Measurements from ENCODE around the gene ASPHD1.

- TF ChIP-seq SAP30 (IDR thresholded peaks at IDR 0.05; ENCODE audit: insufficient read depth, insufficient replicate concordance, low read length) (no peak), EP300 (IDR thresholded peaks at IDR 0.05; ENCODE audit: borderline replicate concordance in 1 of 2, low read depth in 2 of 2, low read length in 2 of 2) (no peak), CREB1 (IDR thresholded peaks at IDR 0.05) (no peak), TAF1 (IDR thresholded peaks at IDR 0.05; ENCODE audit: low read depth, low read length) (no peak), POLR2A (IDR thresholded peaks at IDR 0.05; ENCODE audit: control extremely low read depth in 1 of 2, low read depth in 2 of 2, low read length in 2 of 2) (no peak), RXRA (IDR thresholded peaks at IDR 0.05; ENCODE audit: insufficient read depth, low read depth, low read length) (no peak), CHD2 (IDR thresholded peaks at IDR 0.05; ENCODE audit: low read length) (no peak), EZH2 (IDR thresholded peaks at IDR 0.05; ENCODE audit: low read depth, low read length, severe bottlenecking) (no peak), SUZ12 (IDR thresholded peaks at IDR 0.05; ENCODE audit: low read length) (no peak), CEBPB (IDR thresholded peaks at IDR 0.05; ENCODE audit: low read depth, low read length) (no peak), MAX (IDR thresholded peaks at IDR 0.05) (no peak)
- TF ChIP-seq, protein P1, sequence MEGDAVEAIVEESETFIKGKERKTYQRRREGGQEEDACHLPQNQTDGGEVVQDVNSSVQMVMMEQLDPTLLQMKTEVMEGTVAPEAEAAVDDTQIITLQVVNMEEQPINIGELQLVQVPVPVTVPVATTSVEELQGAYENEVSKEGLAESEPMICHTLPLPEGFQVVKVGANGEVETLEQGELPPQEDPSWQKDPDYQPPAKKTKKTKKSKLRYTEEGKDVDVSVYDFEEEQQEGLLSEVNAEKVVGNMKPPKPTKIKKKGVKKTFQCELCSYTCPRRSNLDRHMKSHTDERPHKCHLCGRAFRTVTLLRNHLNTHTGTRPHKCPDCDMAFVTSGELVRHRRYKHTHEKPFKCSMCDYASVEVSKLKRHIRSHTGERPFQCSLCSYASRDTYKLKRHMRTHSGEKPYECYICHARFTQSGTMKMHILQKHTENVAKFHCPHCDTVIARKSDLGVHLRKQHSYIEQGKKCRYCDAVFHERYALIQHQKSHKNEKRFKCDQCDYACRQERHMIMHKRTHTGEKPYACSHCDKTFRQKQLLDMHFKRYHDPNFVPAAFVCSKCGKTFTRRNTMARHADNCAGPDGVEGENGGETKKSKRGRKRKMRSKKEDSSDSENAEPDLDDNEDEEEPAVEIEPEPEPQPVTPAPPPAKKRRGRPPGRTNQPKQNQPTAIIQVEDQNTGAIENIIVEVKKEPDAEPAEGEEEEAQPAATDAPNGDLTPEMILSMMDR (IDR thresholded peaks at IDR 0.05; ENCODE audit: control extremely low read depth in 1 of 3, insufficient read depth in 1 of 3, low read depth in 1 of 3, low read length in 3 of 3) = no peak
- TF ChIP-seq, protein P2, sequence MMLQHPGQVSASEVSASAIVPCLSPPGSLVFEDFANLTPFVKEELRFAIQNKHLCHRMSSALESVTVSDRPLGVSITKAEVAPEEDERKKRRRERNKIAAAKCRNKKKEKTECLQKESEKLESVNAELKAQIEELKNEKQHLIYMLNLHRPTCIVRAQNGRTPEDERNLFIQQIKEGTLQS (IDR thresholded peaks at IDR 0.05; ENCODE audit: insufficient read depth, low read depth, low read length) = no peak
Observed at GRCh38 chr16:29913514-29913913, 13.2 kb downstream of the ASPHD1 start.

Data from H1 (cell line).